Measurements from ENCODE around the gene DNAJA3. TPM values are rescaled to one million over a fixed set of nuclear protein-coding genes. Genes with fewer than 3 reads are reported as not detected.

DNAJA3 gene
- total RNA-seq, 1 experiment from 2014 or later: 93.3 TPM

DNA sequence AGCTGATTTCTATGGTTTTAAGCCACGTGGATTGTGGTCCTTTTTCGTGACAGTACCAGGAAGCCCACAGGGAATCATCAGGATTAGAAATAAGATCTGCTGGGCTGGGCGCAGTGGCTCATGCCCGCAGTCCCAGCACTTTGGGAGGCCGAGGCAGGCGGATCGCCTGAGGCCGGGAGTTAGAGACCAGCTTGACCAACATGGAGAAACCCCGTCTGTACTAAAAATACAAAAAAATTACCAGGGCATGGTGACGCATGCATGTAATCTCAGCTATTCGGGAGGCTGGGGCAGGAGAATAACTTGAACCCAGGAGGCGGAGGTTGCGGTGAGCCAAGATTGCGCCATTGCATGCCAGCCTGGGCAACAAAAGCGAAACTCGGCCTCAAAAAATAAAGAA is 42.2 kb downstream of the DNAJA3 start:
- TF ChIP-seq SP1 (IDR thresholded peaks at IDR 0.05; ENCODE audit: low read depth) (no peak), POLR2A (IDR thresholded peaks at IDR 0.05; ENCODE audit: borderline replicate concordance, extremely low read depth, insufficient read depth, insufficient read length) (no peak), EGR1 (IDR thresholded peaks at IDR 0.05; ENCODE audit: low read depth) (no peak), TCF7L2 (IDR thresholded peaks at IDR 0.05; ENCODE audit: borderline replicate concordance, extremely low read depth, insufficient read depth, insufficient read length) (no peak), EZH2phosphoT487 (IDR thresholded peaks at IDR 0.05; ENCODE audit: borderline replicate concordance) (no peak), JUND (IDR thresholded peaks at IDR 0.05) (no peak), RAD21 (IDR thresholded peaks at IDR 0.05; ENCODE audit: low read depth) (no peak), SRF (IDR thresholded peaks at IDR 0.05; ENCODE audit: low read depth) (no peak), SIN3A (IDR thresholded peaks at IDR 0.05; ENCODE audit: low read depth) (no peak), EZH2 (IDR thresholded peaks at IDR 0.05) (no peak), YY1 (IDR thresholded peaks at IDR 0.05; ENCODE audit: extremely low read depth, insufficient replicate concordance, low read depth, low read length) (no peak), ZFX (IDR thresholded peaks at IDR 0.05) (no peak)
- TF ChIP-seq, protein P1, sequence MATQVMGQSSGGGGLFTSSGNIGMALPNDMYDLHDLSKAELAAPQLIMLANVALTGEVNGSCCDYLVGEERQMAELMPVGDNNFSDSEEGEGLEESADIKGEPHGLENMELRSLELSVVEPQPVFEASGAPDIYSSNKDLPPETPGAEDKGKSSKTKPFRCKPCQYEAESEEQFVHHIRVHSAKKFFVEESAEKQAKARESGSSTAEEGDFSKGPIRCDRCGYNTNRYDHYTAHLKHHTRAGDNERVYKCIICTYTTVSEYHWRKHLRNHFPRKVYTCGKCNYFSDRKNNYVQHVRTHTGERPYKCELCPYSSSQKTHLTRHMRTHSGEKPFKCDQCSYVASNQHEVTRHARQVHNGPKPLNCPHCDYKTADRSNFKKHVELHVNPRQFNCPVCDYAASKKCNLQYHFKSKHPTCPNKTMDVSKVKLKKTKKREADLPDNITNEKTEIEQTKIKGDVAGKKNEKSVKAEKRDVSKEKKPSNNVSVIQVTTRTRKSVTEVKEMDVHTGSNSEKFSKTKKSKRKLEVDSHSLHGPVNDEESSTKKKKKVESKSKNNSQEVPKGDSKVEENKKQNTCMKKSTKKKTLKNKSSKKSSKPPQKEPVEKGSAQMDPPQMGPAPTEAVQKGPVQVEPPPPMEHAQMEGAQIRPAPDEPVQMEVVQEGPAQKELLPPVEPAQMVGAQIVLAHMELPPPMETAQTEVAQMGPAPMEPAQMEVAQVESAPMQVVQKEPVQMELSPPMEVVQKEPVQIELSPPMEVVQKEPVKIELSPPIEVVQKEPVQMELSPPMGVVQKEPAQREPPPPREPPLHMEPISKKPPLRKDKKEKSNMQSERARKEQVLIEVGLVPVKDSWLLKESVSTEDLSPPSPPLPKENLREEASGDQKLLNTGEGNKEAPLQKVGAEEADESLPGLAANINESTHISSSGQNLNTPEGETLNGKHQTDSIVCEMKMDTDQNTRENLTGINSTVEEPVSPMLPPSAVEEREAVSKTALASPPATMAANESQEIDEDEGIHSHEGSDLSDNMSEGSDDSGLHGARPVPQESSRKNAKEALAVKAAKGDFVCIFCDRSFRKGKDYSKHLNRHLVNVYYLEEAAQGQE (IDR thresholded peaks at IDR 0.05; ENCODE audit: low read depth): no peak
- TF ChIP-seq, protein P2, sequence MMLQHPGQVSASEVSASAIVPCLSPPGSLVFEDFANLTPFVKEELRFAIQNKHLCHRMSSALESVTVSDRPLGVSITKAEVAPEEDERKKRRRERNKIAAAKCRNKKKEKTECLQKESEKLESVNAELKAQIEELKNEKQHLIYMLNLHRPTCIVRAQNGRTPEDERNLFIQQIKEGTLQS (IDR thresholded peaks at IDR 0.05): no peak
- ATAC-seq: no peak
- POLR2A ChIA-PET: no interaction called here

More for the DNA sequence above, 42.2 kb downstream of the DNAJA3 start:
- no TSS peak for BruUV-seq (replicated peaks)
- Histone ChIP-seq H3K9ac (ENCODE audit: low read length) (no peak overlapping the region), H3K4me2 (ENCODE audit: low read length) (no peak overlapping the region), H3K9me3 (ENCODE audit: control insufficient read depth in 1 of 2, insufficient read depth in 1 of 2, low read depth in 1 of 2, low read length in 2 of 2) (no peaks in the 10 kb centered on the region), H3K9me2 (ENCODE audit: insufficient read depth) (no peaks in the 10 kb centered on the region), H3K79me2 (ENCODE audit: insufficient read depth, low read length) (peaks cover 15% of the 10 kb centered on the region), H3K4me3 (replicated peaks in 1 of 2; ENCODE audit: low read depth in 1 of 2, low read length in 2 of 2) (no peak overlapping the region), H3K27me3 (ENCODE audit: insufficient read depth, low read length) (no peaks in the 10 kb centered on the region), H3K36me3 (ENCODE audit: control insufficient read depth in 1 of 2, insufficient read depth in 2 of 2, low read length in 2 of 2) (peaks cover 20 to 23% of the 10 kb centered on the region in 2 experiments; a peak in 3 of 4 replicates), H3K27ac (ENCODE audit: low read depth, low read length) (no peak overlapping the region), H3K4me1 (ENCODE audit: control insufficient read depth in 1 of 2, insufficient read depth in 2 of 2, low read length in 2 of 2) (peaks cover 0 to 27% of the 10 kb centered on the region in 2 experiments), H2AFZ (ENCODE audit: low read depth, low read length, poor library complexity, severe bottlenecking) (no peak overlapping the region), H4K20me1 (ENCODE audit: insufficient read depth) (no peaks in the 10 kb centered on the region)
- DNase-seq (ENCODE audit: low read depth, low spot score): no peak
- ChIA-PET CTCF (no interaction called here), RAD21 (ENCODE audit: low non-redundant PET in 1 of 2, low total read pairs in 2 of 2, uncharacterized antibody in 2 of 2, unreplicated experiment in 2 of 2) (no interaction called here)
- intact Hi-C loops (cut with micrococcal nuclease): no loop called here
